NCI-H446 (cell line): ENCODE measurements around the gene MACC1.

ENCODE experiments used
- DNase-seq, 2 experiments: peaks; one replicate each; lab custom pipeline; 2025; lab: John Stamatoyannopoulos, UW

MACC1 gene

DNA sequence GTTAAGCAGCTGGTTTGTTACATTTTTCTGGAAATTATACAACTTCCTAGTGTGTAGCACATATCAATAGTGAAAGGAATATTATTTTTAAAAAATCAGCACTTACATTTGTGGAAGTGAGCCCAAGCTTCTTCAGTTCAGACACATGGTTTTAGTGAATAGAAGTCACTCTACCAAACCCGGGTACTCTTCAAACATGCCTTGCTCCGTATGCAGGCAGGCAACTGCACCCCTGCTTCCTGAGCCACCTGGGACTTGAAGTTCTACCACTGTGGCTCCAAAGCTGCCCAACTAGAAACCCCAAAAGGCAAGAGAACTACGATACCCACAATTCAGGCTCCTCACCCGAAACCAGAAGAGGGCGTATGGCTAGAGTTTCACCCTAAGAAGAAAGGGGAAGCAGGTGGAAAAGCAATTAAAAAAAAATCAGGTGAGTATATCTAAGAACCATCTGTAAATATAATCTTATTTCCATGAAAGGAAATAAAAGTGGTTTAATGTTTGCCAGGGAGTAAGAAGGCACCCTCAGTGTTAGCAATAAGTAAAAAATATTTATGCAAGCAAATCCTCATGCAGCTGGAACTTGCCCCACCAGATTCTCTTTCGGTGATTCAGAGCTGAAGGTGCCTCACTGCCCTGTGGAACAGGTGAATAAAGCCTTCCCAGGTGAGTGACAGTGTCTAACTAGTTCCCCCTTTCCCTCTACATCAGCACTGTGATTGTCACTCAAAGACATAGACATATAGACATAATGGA lies at the start of gene MACC1:
Gene MACC1 (minus strand): TSS at position 192 of the 756 bp plus-strand sequence. CDS start 55,522 bp downstream, outside the sequence.
- no peak for DNase-seq

DNA sequence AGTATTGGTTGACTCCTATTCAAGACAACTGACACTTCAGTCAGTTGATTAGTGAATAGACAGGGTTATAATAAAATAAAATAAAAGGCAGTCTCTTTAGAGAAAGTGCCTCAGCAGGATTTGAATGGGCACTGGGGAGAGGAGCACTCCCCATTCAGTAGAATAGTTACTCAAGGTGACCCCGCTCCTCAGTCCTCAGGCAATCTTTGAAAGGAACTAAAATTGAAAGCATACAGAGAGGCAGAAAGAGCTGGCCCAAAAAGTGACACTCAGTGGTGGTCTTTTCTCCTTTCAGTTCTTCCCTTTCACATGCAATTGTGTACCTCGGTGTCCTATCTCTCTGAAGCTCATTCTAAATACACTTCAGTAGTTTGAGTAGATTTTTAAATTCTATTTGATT lies 47.4 kb upstream of the MACC1 start:
- no peak for DNase-seq

- DNase-seq, result peak; percentile 9 to 66
Measured at GRCh38 chr7:20260223-20260622, 43.0 kb upstream of the MACC1 start.

GRCh38 chr7:20257212-20257611 lies 40.0 kb upstream of the MACC1 start:
- DNase-seq, result no peak

DNA sequence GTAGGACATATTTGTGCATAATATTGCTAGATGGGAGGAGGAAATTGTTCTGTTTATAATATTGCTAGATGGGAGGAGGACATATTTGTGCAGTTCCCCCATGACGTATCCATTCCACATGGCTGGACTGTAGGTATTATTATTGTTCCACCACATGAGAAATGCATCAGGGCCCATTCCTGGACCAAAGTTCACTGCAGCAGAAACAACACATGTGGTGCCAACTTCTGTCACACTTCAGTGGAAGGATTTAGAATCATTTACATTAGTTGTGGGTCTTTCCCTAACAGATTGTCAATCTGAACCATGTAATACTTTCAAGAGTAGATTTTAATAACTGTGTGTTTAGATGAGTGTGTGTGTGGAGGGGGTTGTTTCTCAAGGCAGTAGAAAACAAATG lies 32.7 kb upstream of the MACC1 start:
- peak; percentile 59 to 74 for DNase-seq

DNA sequence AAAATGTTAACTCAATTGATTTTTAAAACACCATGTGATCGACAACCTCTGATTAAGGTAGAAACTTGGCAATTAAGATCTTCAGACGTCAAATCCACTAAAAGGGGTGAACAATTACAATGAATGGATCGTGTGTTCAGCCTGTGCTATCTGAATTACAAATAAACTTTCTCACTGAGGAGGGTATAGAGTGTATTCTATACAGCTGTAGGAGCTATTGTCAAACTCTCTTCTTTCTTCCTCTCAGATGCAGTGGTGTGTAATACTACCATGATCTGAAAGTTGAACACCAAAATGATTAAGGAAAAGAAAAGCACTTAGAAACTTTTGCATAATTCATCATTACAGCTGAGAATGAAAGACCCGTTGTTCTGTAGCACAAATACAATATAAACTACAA lies 32.2 kb upstream of the MACC1 start:
- DNase-seq, result no peak

GRCh38 chr7:20246236-20246635 lies 29.1 kb upstream of the MACC1 start:
- DNase-seq, result no peak

GRCh38 chr7:20244334-20245120 lies 27.3 kb upstream of the MACC1 start:
- no peak for DNase-seq

DNA sequence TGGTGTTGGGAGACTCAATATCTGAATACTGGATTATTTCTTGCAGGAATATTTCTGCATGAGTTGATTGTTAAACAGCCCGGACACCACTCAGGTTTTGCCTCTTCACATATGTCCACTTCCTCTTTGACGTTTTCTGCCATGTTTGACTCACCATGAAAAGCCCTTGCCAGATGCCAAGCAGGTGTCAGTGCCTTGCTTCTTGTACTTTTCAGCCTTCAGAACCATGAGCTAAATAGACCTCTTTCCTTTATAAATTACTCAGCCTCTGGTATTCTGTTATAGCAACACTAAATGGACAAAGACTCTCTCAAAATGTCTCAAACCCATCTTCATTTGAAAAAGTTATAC lies 24.7 kb upstream of the MACC1 start:
- no peak for DNase-seq

DNA sequence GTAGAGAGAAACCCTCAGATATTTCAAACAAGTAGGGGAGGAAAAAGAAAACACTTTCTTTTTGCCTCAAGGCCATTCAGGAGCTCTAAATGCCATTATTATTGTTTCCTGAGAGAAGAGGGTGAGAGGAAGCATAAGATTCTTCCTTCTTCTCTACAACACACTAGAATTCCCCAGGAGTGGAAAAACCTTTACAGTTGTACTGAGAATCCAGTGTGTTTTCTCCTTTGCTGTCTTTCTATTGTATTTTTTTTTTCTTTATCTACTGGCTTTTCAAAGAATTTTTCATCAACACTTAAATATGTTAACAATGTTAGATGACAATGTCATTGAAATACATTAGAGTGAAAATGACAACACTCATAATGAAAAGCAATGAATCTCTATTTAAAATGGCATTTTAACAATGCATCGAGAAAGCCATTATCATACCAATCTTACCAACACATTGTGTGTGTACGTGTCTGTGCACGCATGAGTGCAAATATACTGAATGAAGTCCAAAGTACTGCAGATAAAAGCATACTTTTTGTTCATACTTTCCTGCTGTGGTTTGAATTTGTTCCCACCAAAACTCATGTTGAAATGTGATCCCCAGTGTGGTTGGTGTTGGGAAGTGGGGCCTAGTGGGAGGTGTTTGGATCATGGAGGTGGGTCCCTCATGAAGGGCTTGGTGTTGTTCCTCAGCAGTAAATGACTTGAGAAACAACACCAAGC lies 24.2 kb upstream of the MACC1 start:
- DNase-seq, result no peak

DNA sequence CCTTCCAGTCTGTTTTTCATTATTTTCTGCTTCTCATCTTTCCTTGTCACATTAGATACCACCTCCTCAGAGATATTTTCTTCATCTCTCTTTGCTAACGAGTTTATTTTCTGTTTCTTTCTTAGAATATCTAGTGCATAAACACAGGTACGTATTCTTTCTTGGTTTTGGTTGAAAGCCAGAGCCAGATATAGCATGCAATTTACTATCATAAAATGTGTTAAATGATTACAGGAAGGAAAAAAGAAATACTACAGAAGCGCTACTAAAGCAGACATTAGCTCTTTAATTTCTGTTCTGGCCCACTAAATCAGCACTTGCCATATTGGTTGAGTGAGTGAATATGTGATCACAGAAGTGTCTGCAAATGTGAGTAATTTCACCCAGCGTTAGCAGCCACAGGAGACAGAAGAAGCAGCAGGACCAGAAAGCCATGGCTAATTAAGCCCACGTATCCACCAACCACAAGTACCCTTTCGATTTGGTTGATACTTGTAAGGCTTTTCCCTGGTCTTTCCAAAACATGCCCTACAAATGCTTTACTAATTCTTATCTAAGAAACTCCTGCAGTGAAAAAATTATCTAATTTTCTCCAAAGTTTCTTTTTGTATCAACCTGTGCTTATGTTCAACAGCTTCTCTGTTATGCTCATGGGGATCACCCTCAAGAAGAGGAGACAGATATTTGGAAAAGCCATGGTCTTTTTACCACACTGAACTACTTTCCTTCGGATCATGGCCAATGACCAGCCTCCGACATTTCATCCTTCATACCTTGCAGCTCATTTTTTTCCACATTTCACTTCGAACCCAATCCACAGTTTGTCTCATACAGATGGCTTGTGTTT lies 23.1 kb upstream of the MACC1 start:
- DNase-seq, result no peak

- no peak for DNase-seq
Measured at GRCh38 chr7:20238754-20239324, 21.7 kb upstream of the MACC1 start.

DNA sequence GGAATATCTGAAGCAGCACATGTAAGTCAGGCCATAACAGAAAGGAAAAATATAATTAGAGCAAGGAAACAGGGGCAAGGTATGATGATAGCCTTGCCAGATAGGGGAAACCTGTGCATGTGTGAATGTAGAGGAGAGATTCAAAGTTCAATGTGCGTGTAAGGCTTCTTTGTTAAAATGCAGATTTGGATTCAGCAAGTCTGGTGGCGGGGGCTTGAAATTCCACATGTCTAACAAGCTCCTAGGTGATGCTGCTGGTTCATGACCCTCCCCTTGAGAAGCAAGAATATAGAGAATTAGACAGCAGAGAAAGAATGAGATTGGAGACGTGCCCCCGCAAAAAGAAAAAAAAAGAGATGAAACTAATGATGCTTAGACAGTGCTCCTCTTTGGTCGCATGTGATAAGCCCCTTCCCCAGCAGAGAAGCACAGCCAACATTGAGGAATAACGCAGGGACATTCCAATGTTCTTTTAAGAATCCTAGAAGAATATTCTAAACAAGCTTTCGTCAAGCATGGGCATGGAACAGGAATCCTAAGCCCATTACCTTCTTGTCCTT lies 21.1 kb upstream of the MACC1 start:
- DNase-seq, result no peak

DNA sequence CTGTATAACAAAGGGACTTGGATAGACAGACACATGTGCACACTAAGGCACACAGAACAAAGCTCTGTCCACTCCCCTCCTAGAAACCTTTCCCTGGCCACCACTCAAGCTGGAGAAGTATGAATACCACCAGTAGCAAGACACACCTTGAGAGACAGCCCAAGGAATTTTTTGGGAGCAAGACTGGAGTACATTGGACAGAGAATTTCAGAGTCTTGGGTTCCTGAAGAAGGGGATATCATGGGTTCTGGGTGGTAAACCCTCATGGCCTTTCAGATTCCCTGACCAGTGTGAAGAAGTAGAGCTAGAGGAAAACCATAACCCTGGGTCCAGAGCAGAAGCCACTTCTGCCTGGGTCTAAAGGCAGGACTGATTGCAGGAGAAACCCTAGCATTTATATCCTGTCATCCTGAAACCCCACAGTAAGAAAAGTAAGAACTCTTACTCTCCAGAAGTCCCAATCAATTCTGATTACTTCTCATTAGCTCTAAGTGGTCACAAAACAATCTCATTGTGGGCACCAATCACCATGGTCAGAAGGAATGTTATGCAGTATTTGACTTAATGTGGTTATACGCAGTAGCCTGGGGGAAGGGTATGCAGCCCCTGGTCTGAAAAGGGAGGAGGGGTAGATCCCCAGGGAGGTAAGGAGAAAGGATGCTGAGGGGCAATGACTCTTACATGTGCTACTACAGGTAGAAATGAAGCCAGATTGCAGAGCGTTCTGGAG lies 20.4 kb upstream of the MACC1 start:
- DNase-seq, result no peak

DNA sequence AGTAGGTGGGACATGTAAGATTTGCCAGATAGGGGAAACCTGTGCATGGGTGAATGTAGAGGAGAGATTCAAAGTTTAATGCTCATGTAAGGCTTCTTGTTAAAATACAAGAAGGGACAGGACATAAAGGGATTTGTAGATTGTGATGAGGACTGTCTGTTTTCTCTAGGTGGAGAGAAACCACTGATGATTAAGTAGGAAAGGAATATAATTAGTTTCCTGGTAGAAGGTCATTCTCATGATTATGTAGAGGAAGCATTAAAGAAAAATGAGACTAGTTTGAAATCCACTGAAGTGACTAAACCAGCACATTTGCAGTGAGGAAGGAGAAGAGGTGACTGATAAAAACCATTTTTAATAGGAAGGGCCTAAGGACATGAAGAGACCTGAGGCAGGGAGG lies 19.6 kb upstream of the MACC1 start:
- DNase-seq, result no peak

GRCh38 chr7:20236043-20236442 lies 18.9 kb upstream of the MACC1 start:
- DNase-seq, result no peak

DNA sequence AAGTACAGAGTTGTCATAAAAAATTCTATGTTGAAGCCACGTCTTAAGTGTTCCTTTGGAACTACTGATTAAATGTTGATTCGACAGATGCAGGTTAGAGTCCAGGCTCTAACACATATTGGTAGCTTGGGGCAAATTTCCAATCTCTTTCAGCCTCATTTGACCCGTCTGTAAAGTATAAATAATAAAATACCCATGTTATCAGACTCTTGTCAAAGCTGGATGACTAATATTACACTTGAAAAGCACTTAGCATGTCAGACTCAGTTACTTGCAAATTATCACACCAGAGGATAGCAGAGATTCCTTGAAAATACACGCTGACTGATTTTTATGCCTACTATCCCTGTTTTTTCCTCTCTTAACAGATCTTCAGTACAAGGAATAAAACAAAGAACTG lies 18.1 kb upstream of the MACC1 start:
- no peak for DNase-seq

DNA sequence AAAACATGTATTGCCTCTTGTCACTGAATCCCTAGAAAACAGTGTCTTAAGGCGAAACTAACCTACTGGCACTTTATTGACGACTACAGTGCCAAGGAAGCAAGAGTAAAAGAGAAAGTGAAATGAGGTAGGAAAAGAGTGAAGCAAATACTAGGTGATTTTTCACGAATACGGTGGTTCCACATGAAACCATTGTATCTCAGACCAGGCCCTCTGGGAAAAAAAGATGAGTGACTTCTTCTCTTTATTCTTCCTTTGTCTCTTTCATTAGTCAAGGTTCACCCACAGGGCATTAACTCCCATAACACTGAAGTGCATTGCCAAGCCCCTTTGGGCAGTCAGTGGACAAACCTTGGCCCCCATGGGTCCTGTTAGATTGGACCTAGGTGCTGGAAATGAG lies 16.2 kb upstream of the MACC1 start:
- DNase-seq, result no peak

DNA sequence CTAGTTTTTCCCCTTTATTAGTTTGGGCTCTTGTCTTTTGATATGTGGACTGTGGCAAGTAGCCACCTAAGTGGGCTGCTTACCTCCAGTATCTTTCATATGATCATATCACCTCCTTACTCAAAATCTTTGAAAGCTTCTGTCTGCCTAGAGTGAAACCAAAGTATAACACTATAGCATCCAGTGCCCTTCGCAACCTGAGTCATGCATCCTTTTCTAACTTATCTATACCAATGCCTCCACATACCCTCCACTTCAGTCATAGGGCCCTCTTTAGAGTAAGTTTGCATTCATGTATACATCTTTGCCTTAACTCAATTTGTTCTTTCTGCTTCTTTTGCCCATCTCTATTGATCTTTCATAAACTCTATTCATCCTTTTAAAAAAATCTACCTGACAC lies 15.7 kb upstream of the MACC1 start:
- no peak for DNase-seq

- DNase-seq, result no peak
Measured at GRCh38 chr7:20229646-20230500, 12.7 kb upstream of the MACC1 start.
